ENCODE data around the gene P4HA1. TPM values are rescaled to one million over a fixed set of nuclear protein-coding genes. Genes with fewer than 3 reads are reported as not detected.
"Not testable (repeated sequence)": the region's sequence is repeated elsewhere in the genome, so short reads cannot be mapped to it uniquely, and the experiment has no call there.

P4HA1 gene
- total RNA-seq, 4 donors from 2014 or later = 16.7 to 25.0 (median 19.2) TPM

DNA sequence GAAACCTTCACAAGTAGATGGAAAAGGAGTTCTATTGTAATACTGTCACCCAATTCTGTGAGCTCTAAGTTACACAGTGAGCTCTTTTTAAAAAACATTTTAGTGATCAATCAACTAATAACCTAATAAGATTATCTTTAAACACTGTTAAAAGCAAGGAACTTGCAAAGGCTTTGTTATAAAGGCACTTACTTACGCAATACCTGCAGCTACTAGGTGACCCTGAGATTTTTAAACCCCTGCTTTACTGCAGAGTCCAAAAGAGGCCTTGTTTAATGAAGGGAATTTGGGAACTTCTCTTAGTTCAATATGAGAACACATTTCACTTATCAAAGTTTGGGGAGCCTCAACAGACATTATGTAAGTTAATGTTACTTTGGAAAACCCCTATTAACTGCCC lies 53.3 kb downstream of the P4HA1 start:
- no peak overlapping the region for H3K27ac ChIP-seq (replicated peaks in 1 of 4)
- intact Hi-C loops (cut with DNase I) = no loop called here
- 100% methylated on average over 1 of the region's 1 CpG for WGBS

DNA sequence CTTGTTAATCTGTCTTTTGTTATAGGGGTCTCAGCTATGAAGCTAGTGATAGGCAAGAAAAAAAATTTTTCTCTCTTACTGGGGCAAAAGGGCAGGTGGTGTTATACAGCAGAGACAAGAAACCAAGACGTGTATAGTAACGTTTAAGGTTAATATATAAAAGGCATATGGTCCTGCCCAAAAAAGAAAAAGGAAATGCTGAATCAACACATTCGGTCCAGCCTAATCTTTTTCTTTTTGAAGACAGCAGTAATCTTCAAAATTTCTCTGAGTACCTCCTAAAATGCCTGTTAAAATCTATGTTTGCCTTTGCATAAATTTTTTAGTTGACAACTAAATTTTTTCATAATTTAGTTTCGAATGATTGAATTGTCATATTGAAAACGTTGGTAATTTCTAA lies 54.5 kb downstream of the P4HA1 start:
- Histone ChIP-seq H3K4me3 (no peak overlapping the region), H3K27me3 (no peaks in the 10 kb centered on the region), H3K27ac (replicated peaks in 1 of 4) (no peak overlapping the region), H3K4me1 (peaks cover 0 to 24% (median 19%) of the 10 kb centered on the region in 4 donors), H3K9me3 (no peaks in the 10 kb centered on the region), H3K36me3 (peaks cover 0 to 65% (median 14%) of the 10 kb centered on the region in 4 donors)
- no peak for DNase-seq (ENCODE audit: extremely low spot score)
- no peak for TF ChIP-seq POLR2AphosphoS5 (IDR thresholded peaks at IDR 0.05)
- TF ChIP-seq POLR2A (IDR thresholded peaks at IDR 0.05; ENCODE audit: low read depth) = no peak
- TF ChIP-seq, protein P1, sequence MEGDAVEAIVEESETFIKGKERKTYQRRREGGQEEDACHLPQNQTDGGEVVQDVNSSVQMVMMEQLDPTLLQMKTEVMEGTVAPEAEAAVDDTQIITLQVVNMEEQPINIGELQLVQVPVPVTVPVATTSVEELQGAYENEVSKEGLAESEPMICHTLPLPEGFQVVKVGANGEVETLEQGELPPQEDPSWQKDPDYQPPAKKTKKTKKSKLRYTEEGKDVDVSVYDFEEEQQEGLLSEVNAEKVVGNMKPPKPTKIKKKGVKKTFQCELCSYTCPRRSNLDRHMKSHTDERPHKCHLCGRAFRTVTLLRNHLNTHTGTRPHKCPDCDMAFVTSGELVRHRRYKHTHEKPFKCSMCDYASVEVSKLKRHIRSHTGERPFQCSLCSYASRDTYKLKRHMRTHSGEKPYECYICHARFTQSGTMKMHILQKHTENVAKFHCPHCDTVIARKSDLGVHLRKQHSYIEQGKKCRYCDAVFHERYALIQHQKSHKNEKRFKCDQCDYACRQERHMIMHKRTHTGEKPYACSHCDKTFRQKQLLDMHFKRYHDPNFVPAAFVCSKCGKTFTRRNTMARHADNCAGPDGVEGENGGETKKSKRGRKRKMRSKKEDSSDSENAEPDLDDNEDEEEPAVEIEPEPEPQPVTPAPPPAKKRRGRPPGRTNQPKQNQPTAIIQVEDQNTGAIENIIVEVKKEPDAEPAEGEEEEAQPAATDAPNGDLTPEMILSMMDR (IDR thresholded peaks at IDR 0.05) = no peak
- TF ChIP-seq EP300 (IDR thresholded peaks at IDR 0.05) = no peak
- intact Hi-C loops (cut with DNase I) = no loop called here
- 90% methylated on average over 5 of the region's 5 CpGs for WGBS

More for the DNA sequence above, 53.3 kb downstream of the P4HA1 start:
- Histone ChIP-seq H3K36me3 (peaks cover 0 to 67% (median 16%) of the 10 kb centered on the region in 4 donors), H3K4me3 (no peak overlapping the region), H3K27me3 (no peaks in the 10 kb centered on the region), H3K4me1 (peaks cover 0 to 24% (median 19%) of the 10 kb centered on the region in 4 donors), H3K9me3 (no peaks in the 10 kb centered on the region)
- TF ChIP-seq EP300 (IDR thresholded peaks at IDR 0.05) (no peak), POLR2A (IDR thresholded peaks at IDR 0.05; ENCODE audit: low read depth) (no peak), POLR2AphosphoS5 (IDR thresholded peaks at IDR 0.05) (no peak)
- TF ChIP-seq, protein P1 (IDR thresholded peaks at IDR 0.05) = no peak
- DNase-seq (ENCODE audit: extremely low spot score) = no peak

DNA sequence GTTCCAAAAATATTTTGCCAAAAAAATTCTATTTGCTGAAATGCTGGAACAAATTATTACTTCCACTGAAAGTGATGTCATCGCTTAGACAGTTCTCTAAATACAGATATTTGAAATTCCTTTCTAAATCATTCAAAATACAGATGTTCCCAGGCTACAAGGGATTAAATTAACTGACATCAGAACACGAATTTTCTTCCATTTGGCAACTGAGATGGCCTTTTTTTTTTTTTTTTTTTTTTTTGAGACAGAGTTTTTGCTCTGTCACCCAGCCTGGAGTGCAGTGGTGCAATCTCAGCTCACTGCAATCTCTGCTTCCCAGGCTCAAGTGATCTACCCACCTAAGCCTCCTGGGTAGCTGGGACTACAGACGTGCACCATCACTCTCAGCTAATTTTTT lies 57.0 kb downstream of the P4HA1 start:
- H3K4me1 ChIP-seq = peaks cover 0 to 19% (median 14%) of the 10 kb centered on the region in 4 donors
- H3K4me3 ChIP-seq = no peak overlapping the region
- 57% methylated on average over 3 of the region's 3 CpGs for WGBS
- H3K9me3 ChIP-seq = no peaks in the 10 kb centered on the region
- H3K27me3 ChIP-seq = no peaks in the 10 kb centered on the region
- intact Hi-C loops (cut with DNase I) = no loop called here
- no peak for DNase-seq (ENCODE audit: extremely low spot score)
- peaks cover 0 to 55% (median 15%) of the 10 kb centered on the region in 4 donors for H3K36me3 ChIP-seq
- TF ChIP-seq POLR2AphosphoS5 (IDR thresholded peaks at IDR 0.05) = no peak
- TF ChIP-seq EP300 (IDR thresholded peaks at IDR 0.05) = no peak
- TF ChIP-seq, protein P1 (IDR thresholded peaks at IDR 0.05) = no peak
- TF ChIP-seq POLR2A (IDR thresholded peaks at IDR 0.05; ENCODE audit: low read depth) = no peak
- peak overlapping the region in 3 of 4 donors; percentile 38 to 55 (median 48) for H3K27ac ChIP-seq (replicated peaks in 1 of 4)

DNA sequence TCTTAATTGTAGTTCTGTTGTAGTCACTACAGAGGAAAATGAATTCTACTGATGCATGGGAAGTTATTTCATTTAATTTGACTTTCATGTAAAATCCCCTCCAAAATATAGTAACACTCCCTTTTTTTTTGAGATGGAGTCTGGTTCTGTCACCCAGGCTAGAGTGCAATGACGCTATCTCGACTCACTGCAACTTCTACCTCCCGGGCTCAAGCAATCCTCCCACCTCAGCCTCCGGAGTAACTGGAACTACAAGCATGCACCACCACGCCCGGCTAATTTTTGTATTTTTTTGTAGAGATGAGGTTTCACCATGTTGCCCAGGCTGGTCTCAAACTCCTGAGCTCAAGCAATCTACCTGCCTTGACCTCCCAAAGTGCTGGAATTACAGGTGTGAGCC lies 60.4 kb downstream of the P4HA1 start:
- H3K9me3 ChIP-seq; intact Hi-C loops (cut with DNase I); DNase-seq (ENCODE audit: extremely low spot score); H3K27me3 ChIP-seq; H3K4me1 ChIP-seq; H3K27ac ChIP-seq (replicated peaks in 1 of 4); H3K4me3 ChIP-seq: not testable (repeated sequence)
- 94% methylated on average over 6 of the region's 6 CpGs for WGBS
- peaks cover 0 to 45% (median 15%) of the 10 kb centered on the region in 4 donors for H3K36me3 ChIP-seq

DNA sequence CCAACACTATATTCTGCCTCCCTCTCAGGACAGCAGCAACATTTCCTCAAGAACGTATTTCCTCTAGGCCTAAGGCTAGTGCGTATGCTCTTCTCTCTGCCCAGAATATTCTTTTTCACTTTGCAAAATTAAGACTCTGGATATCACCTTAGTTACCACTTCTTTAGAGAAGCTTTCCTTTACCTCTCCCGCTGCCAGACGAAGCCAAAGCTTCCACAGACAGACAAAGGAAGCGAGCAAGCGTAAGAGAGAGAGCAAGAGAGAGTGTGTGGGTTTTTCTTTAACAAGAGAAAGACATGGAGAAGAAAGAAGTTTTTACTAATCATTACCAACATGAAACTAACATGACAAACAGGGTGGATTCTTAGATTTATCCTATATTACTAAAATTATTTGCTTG lies 64.1 kb downstream of the P4HA1 start:
- intact Hi-C loops (cut with DNase I) = no loop called here
- DNase-seq (ENCODE audit: extremely low spot score) = no peak
- H3K36me3 ChIP-seq = peaks cover 15 to 53% (median 33%) of the 10 kb centered on the region in 4 donors
- H3K4me1 ChIP-seq = no peaks in the 10 kb centered on the region
- WGBS = 98% methylated on average over 6 of the region's 6 CpGs
- H3K27ac ChIP-seq (replicated peaks in 1 of 4) = no peak overlapping the region
- no peaks in the 10 kb centered on the region for H3K9me3 ChIP-seq
- no peaks in the 10 kb centered on the region for H3K27me3 ChIP-seq
- H3K4me3 ChIP-seq = no peak overlapping the region
- no peak for TF ChIP-seq EP300 (IDR thresholded peaks at IDR 0.05)
- TF ChIP-seq, protein P1 (IDR thresholded peaks at IDR 0.05) = no peak
- TF ChIP-seq POLR2AphosphoS5 (IDR thresholded peaks at IDR 0.05) = no peak
- no peak for TF ChIP-seq POLR2A (IDR thresholded peaks at IDR 0.05; ENCODE audit: low read depth)

DNA sequence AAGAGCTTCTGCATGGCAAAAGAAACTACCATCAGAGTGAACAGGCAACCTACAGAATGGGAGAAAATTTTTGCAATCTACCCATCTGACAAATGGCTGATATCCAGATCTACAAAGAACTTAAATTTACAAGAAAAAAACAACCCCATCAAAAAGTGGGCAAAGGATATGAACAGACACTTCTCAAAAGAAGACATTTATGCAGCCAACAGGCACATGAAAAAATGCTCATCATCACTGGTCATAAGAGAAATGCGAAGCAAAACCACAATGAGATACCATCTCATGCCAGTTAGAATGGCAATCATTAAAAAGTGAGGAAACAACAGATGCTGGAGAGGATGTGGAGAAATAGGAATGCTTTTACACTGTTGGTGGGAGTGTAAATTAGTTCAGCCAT lies 70.0 kb downstream of the P4HA1 start:
- H3K4me1 ChIP-seq; H3K9me3 ChIP-seq; H3K27ac ChIP-seq (replicated peaks in 1 of 4); H3K27me3 ChIP-seq; intact Hi-C loops (cut with DNase I); DNase-seq (ENCODE audit: extremely low spot score); H3K4me3 ChIP-seq: not testable (repeated sequence)
- peaks cover 22 to 57% (median 34%) of the 10 kb centered on the region in 4 donors for H3K36me3 ChIP-seq
- 83% methylated on average over 1 of the region's 1 CpG for WGBS

DNA sequence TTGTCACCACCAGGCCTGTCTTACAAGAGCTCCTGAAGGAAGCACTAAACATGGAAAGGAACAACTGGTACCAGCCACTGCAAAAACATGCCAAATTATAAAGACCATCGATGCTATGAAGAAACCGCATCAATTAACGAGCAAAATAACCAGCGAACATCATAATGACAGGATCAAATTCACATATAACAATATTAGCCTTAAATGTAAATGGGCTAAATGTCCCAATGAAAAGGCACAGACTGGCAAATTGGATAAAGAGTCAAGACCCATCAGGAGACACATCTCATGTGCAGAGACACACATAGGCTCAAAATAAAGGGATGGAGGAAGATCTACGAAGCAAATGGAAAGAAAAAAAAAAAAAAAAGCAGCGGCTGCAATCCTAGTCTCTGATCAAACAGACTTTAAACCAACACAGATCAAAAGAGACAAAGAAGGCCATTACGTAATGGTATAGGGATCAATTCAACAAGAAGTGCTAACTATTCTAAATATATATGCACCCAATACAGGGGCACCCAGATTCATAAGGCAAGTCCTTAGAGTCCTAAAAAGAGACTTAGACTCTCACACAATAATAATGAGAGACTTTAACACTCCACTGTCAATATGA lies 73.1 kb downstream of the P4HA1 start:
- H3K9me3 ChIP-seq; DNase-seq (ENCODE audit: extremely low spot score): not testable (repeated sequence)
- WGBS = 97% methylated on average over 7 of the region's 7 CpGs

DNA sequence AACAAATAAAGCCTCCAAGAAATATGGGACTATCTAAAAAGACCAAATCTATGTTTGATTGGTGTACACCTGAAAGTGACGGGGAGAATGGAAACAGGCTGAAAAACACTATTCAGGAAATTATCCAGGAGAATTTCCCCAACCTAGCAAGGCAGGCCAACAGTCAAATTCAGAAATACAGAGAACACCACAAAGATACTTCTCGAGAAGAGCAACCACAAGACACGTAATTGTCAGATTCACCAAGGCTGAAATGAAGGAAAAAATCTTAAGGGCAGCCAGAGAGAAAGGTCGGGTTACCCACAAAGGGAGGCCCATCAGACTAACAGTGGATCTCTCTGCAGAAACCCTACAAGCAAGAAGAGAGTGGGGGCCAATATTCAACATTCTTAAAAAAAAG lies 73.7 kb downstream of the P4HA1 start:
- H3K9me3 ChIP-seq; intact Hi-C loops (cut with DNase I); H3K27ac ChIP-seq (replicated peaks in 1 of 4); DNase-seq (ENCODE audit: extremely low spot score); H3K27me3 ChIP-seq; H3K4me3 ChIP-seq: not testable (repeated sequence)
- 95% methylated on average over 4 of the region's 4 CpGs for WGBS
- Histone ChIP-seq H3K36me3 (peaks cover 11 to 54% (median 17%) of the 10 kb centered on the region in 4 donors), H3K4me1 (peaks cover 11 to 24% (median 13%) of the 10 kb centered on the region in 4 donors)

More for the DNA sequence above, 73.1 kb downstream of the P4HA1 start:
- H3K27me3 ChIP-seq; H3K4me3 ChIP-seq; H3K27ac ChIP-seq (replicated peaks in 1 of 4); intact Hi-C loops (cut with DNase I): not testable (repeated sequence)
- peaks cover 5 to 18% (median 7%) of the 10 kb centered on the region in 4 donors for H3K4me1 ChIP-seq
- H3K36me3 ChIP-seq = peaks cover 17 to 56% (median 23%) of the 10 kb centered on the region in 4 donors

Measured in esophagus muscularis mucosa (tissue), 4 donors.